Measurements from ENCODE around the gene SPATA17.

SPATA17 gene

GRCh38 chr1:217919683-217920388, 288.7 kb downstream of the SPATA17 start:
- DNase-seq, result no peak
